Occipital lobe (tissue), 2 donors: ENCODE data around the gene ADRA1B. TPM values are rescaled to one million over a fixed set of nuclear protein-coding genes. Genes with fewer than 3 reads are reported as not detected.

Experiments
- DNase-seq: peaks from one replicate; lab custom pipeline; 2025; lab: John Stamatoyannopoulos, UW
- total RNA-seq: library from RNA; depleted of rRNA; stranded (reverse); fragments of >200 nt; gene quantifications from one replicate; pipeline ENCODE4 v1.2.3, GENCODE V29; 2014

Gene ADRA1B
- total RNA-seq, 1 donor from 2014 or later, result 1.1 TPM

- DNase-seq, result no peak
These were observed 12.0 kb downstream of the ADRA1B start for GRCh38 chr5:159928122-159928909.

GRCh38 chr5:159929176-159929575 is 12.9 kb downstream of the ADRA1B start:
- no peak for DNase-seq

DNA sequence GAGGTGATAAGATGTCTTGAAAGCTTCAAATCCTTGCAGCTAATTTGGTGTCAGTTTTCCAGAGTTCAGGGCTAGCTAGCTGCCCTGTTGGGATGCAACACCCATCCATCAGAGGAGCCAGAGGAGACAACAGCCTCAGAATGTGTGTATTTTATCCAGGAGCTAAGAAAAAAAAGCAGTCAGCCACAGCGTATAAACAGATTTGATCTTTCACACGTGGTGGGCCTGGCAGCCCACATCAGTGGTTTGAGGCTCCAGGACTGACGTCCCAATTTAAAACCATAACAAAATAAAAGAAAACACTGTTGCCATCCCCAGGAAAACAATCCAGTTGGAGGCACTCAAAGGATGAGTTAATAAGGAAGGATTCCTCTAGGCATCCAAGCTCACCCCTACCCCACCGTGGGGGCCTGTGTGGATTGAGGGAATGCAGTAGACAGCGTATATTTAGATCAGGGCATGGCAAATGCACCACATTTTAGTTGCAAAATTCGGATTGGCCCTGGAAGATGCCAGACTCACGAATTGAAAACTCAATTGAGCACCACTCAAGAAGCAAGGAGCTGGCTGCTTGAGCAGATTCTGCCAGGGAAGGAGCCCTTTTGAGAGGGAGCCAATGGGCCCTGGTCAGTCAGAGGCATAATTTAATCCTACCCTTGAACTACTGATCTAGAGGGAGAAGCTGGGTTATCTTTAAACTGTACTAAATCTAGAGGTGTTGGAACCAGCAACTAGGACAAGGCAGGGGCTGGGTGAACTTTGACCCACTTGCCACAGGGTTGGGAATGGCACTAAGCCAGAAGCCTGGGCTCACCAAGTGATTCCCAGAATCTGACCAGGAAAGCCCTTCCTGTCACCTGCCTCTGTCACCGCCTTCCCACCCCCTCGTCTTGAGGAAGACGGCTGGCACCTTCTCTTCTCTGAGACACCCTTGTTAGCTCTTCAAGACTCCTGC is 17.5 kb downstream of the ADRA1B start:
- DNase-seq, result no peak

GRCh38 chr5:159935946-159936345 is 19.7 kb downstream of the ADRA1B start:
- DNase-seq, result no peak

- DNase-seq, result no peak
These were observed 20.5 kb downstream of the ADRA1B start for GRCh38 chr5:159936686-159937329.

DNA sequence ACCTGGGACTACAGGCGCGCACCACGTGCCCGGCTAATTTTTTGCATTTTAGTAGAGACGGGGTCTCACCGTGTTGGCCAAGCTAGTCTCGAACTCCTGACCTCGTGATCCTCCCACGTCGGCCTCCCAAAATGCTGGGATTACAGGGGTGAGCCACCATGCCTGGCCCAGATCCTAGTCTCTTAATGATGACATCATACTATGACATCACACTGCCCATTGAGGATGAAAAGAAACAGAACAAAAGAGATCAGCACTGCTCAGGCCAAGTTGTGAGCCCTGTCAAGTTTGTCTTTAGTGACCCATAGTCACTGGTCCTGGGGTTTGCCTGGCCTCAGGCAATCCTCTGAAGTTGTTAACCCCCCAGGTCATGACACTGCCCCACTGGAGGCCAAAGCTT is 21.3 kb downstream of the ADRA1B start:
- no peak for DNase-seq

DNA sequence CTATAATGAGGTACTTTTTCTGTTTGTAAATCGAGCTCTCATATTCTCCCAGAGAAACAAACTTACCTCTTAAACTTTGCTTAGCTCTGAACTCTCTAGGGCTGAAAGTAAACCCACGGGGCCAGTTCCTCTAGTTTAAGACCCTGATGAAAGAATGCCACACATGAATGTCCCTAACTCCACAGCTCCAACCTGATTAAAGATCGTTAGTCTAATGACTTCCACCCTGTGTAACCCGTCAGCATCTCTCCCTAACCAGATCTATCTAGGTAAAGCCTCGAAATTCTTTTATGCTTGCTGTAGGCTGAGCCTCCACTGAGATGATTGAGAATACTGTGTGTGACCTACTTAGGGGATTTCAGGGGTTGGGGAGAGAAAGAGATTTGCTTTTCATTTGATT is 27.0 kb downstream of the ADRA1B start:
- DNase-seq, result no peak

DNA sequence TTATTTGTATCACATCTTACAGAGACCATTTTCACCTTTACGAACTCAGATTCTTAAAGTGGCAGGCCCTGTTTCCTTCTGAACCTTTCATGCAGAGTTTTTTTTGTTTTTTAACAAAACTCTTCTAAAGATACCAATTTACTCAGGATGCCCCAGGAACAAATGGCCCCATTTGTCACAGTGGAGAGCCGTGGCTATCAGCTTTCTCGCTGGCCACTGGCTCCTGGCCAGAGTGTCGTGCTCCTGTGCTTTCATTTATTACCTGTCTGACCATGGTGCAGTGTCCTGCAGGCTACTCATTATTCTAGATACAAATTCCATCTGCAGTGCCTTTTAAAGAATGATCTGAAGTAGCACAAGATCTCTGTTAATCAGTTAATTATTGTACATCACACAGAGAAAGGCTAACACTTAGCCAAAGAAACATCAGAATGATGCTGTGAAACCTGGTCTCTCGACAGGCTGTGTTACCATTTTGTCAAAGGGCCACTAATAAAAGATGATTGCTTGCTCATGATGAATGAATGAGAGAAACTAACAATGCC is 27.8 kb downstream of the ADRA1B start:
- no peak for DNase-seq

GRCh38 chr5:159945359-159945758 is 29.1 kb downstream of the ADRA1B start:
- DNase-seq, result no peak

DNA sequence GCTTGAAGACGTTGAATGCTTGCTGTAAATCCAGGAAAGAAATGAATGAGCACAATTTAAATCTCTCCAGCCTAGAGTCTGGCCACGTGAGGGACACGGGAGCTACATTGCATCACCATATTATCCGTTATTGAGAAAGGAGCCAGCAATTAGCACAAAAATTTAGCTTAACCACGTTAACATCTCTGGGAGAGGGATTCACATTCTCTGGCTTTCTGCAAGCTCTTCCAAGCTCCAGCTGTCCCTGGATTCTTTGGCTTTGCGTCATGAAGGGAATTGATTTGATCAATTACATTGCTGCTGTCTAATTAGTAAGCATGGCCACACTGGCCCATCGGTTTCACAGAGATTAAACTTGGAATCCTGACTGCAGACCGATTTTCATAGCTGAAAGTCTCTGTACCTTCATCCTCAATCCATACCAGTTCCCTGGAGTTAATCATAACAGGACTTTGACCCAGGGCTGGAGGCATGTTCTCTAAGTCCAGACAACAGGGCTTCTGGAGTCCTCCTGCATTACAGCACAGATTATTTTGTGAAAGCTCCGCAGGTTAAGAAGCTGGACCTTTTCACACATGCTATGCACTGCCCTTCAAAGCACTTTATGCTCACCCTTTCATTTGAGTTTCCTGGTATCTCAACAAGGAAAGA is 31.6 kb downstream of the ADRA1B start:
- no peak for DNase-seq

- DNase-seq, result no peak
These were observed 35.1 kb downstream of the ADRA1B start for GRCh38 chr5:159951387-159951786.

- no peak for DNase-seq
These were observed 35.6 kb downstream of the ADRA1B start for GRCh38 chr5:159951834-159952233.

DNA sequence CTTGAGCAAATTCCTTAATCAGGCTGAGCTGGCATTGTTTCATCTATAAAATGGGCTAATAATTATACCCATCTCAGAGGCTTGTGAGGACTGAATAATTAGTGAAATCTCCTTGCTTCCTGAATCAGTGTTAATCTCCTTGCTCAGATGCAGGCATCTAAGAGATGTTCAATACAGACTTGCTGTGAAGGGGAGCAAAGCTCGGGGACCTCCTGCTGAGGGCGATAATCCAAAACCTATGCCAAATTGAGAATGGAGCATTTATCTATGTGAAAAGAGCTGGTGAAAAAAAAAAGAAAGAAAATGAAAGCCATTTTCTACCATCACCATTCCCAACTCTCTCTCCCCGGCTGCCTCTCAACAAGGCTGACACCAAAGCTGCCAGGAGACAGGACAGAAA is 37.3 kb downstream of the ADRA1B start:
- DNase-seq, result no peak

DNA sequence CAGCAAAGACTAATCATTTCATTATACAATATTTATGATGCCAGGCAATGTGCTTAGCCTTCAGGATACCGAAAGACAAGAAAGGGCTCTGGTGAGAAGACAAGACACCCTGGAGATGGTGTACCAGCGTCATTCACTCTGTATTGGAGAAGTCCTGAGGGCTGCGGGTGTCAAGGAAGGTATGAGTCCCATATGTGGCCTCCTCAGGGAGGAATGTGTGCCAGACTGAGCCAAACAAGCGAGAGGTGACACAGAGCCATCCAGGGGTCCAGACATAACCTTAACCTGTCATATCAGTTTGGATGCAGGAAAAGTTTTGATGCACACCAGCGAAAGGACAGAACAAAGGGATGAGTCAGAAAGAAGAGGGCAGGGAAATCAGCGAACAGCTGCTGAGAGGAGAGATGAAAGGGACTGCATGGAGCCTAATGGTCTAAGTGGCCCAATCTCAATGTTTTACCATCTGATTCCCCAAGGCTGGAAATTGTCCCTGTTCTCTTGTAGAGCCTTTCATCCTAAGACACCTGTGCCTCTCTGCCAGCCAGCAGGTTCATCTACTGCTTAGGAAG is 38.9 kb downstream of the ADRA1B start:
- DNase-seq, result no peak

DNA sequence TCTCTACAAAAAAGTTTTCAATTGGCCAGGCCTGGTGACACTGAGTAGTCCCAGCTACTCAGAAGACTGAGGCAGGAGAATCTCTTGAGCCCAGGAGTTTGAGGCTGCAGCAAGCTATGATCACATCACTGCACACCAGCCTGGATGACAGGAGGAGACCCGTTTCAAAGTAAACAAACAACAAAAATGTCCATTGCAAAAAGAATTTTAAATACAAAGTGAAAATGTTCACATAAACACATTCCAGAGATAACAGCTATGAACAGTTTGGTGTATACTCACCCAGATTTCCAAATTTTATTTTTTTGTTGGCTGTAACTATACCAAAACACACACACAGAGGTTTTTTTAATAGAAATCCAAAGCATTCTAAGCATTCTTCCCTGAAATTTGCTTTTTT is 39.8 kb downstream of the ADRA1B start:
- DNase-seq, result no peak

DNA sequence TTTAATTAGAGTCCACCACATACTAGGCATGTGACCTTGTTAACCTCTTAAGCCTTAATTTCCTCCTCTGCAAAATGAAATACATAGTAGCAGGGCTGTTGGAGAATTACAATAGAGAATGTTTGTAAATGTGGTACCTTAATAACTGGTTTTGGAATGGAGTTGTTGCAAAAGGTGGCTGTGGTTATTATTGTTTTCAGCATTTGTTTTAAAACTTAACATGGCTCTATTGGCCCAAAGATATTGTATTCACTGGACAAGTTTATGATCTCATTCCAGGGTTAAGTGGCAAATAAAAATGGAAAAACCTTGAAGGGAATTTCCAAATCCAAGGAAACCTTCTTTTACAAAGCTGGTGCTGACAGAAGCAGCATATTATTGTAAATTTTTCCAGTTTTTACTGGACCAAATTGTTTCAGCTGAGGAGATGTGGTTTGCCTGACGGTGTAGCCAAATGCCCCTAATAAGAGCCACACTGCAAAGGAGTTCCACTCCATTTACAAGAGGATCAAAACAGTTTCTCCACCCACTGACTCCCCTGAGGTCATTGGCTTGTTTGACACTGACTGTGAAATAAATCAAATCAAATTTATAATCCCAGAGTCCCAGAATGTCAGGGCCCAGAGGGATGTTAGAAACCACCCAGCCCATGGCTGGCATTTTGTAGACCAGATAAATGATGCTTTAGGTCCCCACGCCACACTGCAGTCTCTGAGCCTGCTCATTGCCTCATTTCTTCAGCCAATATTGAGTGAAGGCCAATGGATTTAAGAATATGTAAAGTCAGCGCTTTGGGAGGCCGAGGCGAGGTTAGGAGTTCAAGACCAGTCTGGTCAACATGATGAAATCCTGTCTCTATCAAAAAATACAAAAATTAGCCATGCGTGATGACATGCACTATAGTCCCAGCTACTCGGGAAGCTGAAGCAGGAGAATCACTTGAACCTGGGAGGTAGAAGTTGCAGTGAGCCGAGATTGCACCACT is 45.2 kb downstream of the ADRA1B start:
- DNase-seq, result no peak

- DNase-seq, result no peak
These were observed 45.9 kb downstream of the ADRA1B start for GRCh38 chr5:159962214-159962613.

- DNase-seq, result no peak
These were observed 47.7 kb downstream of the ADRA1B start for GRCh38 chr5:159963935-159964334.

- no peak for DNase-seq
These were observed 49.0 kb downstream of the ADRA1B start for GRCh38 chr5:159965031-159965837.
